Activated CD8-positive, alpha-beta memory T cell treated with anti-CD3 and anti-CD28 coated beads, Interleukin-2, amount 10 ng/mL, durations not matched to agents 7 days and 5 days (primary cell): Measurements from ENCODE around the gene KIF26B. TPM values are rescaled to one million over a fixed set of nuclear protein-coding genes. Genes with fewer than 3 reads are reported as not detected.

ENCODE experiments used
- ATAC-seq: fragments of 150-1000 bp; cut with Tn5 transposase; one replicate; pipeline ENCODE4 v1.10.0; 2021; ENCODE audit warnings: moderate library complexity
- CTCF ChIA-PET: fragments of 350-600 bp; sonication (Branson Sonifier 250); formaldehyde crosslinking; loops from one replicate; lab custom pipeline; 2021; ENCODE audit warnings: antibody characterized with exemption; lab: Charles Lee
- DNase-seq: peaks from one replicate; pipeline ENCODE4 v3.0.0-alpha.2; 2020
- H3K27ac Mint-ChIP-seq: one replicate; pipeline ENCODE4 v1.8.0; 2021; ENCODE audit warnings: mild to moderate bottlenecking, mixed read lengths
- H3K27me3 Mint-ChIP-seq: one replicate; pipeline ENCODE4 v1.8.0; 2021; ENCODE audit warnings: mixed read lengths
- H3K36me3 Mint-ChIP-seq: one replicate; pipeline ENCODE4 v1.8.0; 2021; ENCODE audit warnings: mild to moderate bottlenecking, mixed read lengths
- H3K4me1 Mint-ChIP-seq: one replicate; pipeline ENCODE4 v1.8.0; 2021; ENCODE audit warnings: mixed read lengths
- H3K4me3 Mint-ChIP-seq: one replicate; pipeline ENCODE4 v1.8.0; 2021; ENCODE audit warnings: mild to moderate bottlenecking, moderate library complexity, mixed read lengths
- H3K9me3 Mint-ChIP-seq: one replicate; pipeline ENCODE4 v1.8.0; 2022; ENCODE audit warnings: low read depth, mixed read lengths
- total RNA-seq, 2 experiments: library from RNA; stranded (reverse); gene quantifications; one replicate each; pipeline ENCODE4 v1.2.3, GENCODE V29; 2021

KIF26B gene
- total RNA-seq, 2 experiments from 2014 or later, result 0.28 TPM; not detected in 1

GRCh38 chr1:245437369-245438062 is 282.7 kb downstream of the KIF26B start:
- Mint-ChIP-seq H3K4me3 (no peak overlapping the region), H3K4me1 (no peaks in the 10 kb centered on the region), H3K36me3 (no peaks in the 10 kb centered on the region), H3K9me3 (peaks cover 2% of the 10 kb centered on the region), H3K27me3 (peaks cover 6% of the 10 kb centered on the region), H3K27ac (no peak overlapping the region)
- no peak for DNase-seq
- CTCF ChIA-PET, result no interaction called here
- ATAC-seq, result no peak

GRCh38 chr1:245440922-245441321 is 286.1 kb downstream of the KIF26B start:
- ATAC-seq, result no peak
- H3K4me3 Mint-ChIP-seq, result no peak overlapping the region
- no peak overlapping the region for H3K27ac Mint-ChIP-seq
- H3K27me3 Mint-ChIP-seq, result peaks cover 6% of the 10 kb centered on the region
- no peaks in the 10 kb centered on the region for H3K36me3 Mint-ChIP-seq
- H3K9me3 Mint-ChIP-seq, result peaks cover 2% of the 10 kb centered on the region
- DNase-seq, result no peak
- CTCF ChIA-PET, result no interaction called here
- no peaks in the 10 kb centered on the region for H3K4me1 Mint-ChIP-seq

- peaks cover 3% of the 10 kb centered on the region for H3K27me3 Mint-ChIP-seq
- DNase-seq (no peak), ATAC-seq (no peak)
- no peak overlapping the region for H3K4me3 Mint-ChIP-seq
- H3K36me3 Mint-ChIP-seq, result no peaks in the 10 kb centered on the region
- no peaks in the 10 kb centered on the region for H3K4me1 Mint-ChIP-seq
- CTCF ChIA-PET, result no interaction called here
- no peak overlapping the region for H3K27ac Mint-ChIP-seq
- H3K9me3 Mint-ChIP-seq, result peaks cover 2% of the 10 kb centered on the region
Observed at GRCh38 chr1:245441689-245442088, 286.9 kb downstream of the KIF26B start.

- Mint-ChIP-seq H3K27me3 (peaks cover 3% of the 10 kb centered on the region), H3K36me3 (no peaks in the 10 kb centered on the region), H3K4me3 (no peak overlapping the region), H3K4me1 (no peaks in the 10 kb centered on the region), H3K9me3 (no peaks in the 10 kb centered on the region), H3K27ac (no peak overlapping the region)
- CTCF ChIA-PET, result no interaction called here
- no peak for DNase-seq
- ATAC-seq, result no peak
Observed at GRCh38 chr1:245444147-245444828, 289.5 kb downstream of the KIF26B start.

GRCh38 chr1:245444945-245445344 is 290.2 kb downstream of the KIF26B start:
- no peaks in the 10 kb centered on the region for H3K36me3 Mint-ChIP-seq

GRCh38 chr1:245448531-245448930 is 293.7 kb downstream of the KIF26B start:
- peaks cover 2% of the 10 kb centered on the region for H3K27me3 Mint-ChIP-seq
- no peak for DNase-seq
- no peaks in the 10 kb centered on the region for H3K36me3 Mint-ChIP-seq
- CTCF ChIA-PET, result no interaction called here
- no peak overlapping the region for H3K4me3 Mint-ChIP-seq
- H3K27ac Mint-ChIP-seq, result no peak overlapping the region
- no peak for ATAC-seq
- H3K9me3 Mint-ChIP-seq, result no peaks in the 10 kb centered on the region
- H3K4me1 Mint-ChIP-seq, result no peaks in the 10 kb centered on the region

More at GRCh38 chr1:245444945-245445344, 290.2 kb downstream of the KIF26B start:
- no peaks in the 10 kb centered on the region for H3K4me1 Mint-ChIP-seq
- ATAC-seq (no peak), DNase-seq (no peak)
- no peak overlapping the region for H3K27ac Mint-ChIP-seq
- H3K27me3 Mint-ChIP-seq, result peaks cover 3% of the 10 kb centered on the region
- CTCF ChIA-PET, result no interaction called here
- H3K4me3 Mint-ChIP-seq, result no peak overlapping the region
- no peaks in the 10 kb centered on the region for H3K9me3 Mint-ChIP-seq

- DNase-seq, result no peak
- Mint-ChIP-seq H3K9me3 (no peaks in the 10 kb centered on the region), H3K27ac (no peak overlapping the region), H3K4me3 (no peak overlapping the region), H3K36me3 (no peaks in the 10 kb centered on the region), H3K4me1 (no peaks in the 10 kb centered on the region), H3K27me3 (peaks cover 2% of the 10 kb centered on the region)
- no peak for ATAC-seq
- CTCF ChIA-PET, result no interaction called here
Observed at GRCh38 chr1:245448975-245449431, 294.2 kb downstream of the KIF26B start.

- DNase-seq (no peak), ATAC-seq (no peak)
- H3K9me3 Mint-ChIP-seq, result no peaks in the 10 kb centered on the region
- no peaks in the 10 kb centered on the region for H3K4me1 Mint-ChIP-seq
- no peak overlapping the region for H3K4me3 Mint-ChIP-seq
- H3K27ac Mint-ChIP-seq, result no peak overlapping the region
- H3K36me3 Mint-ChIP-seq, result no peaks in the 10 kb centered on the region
- CTCF ChIA-PET, result no interaction called here
- H3K27me3 Mint-ChIP-seq, result peaks cover 2% of the 10 kb centered on the region
Observed at GRCh38 chr1:245453541-245453940, 298.8 kb downstream of the KIF26B start.

GRCh38 chr1:245454051-245454450 is 299.3 kb downstream of the KIF26B start:
- H3K9me3 Mint-ChIP-seq, result no peaks in the 10 kb centered on the region
- H3K4me1 Mint-ChIP-seq, result no peaks in the 10 kb centered on the region
- no peaks in the 10 kb centered on the region for H3K36me3 Mint-ChIP-seq
- no peak for ATAC-seq
- CTCF ChIA-PET, result no interaction called here
- H3K4me3 Mint-ChIP-seq, result no peak overlapping the region
- H3K27ac Mint-ChIP-seq, result no peak overlapping the region
- H3K27me3 Mint-ChIP-seq, result peaks cover 2% of the 10 kb centered on the region
- no peak for DNase-seq

GRCh38 chr1:245457562-245457961 is 302.8 kb downstream of the KIF26B start:
- DNase-seq, result no peak
- no peak overlapping the region for H3K4me3 Mint-ChIP-seq
- H3K27me3 Mint-ChIP-seq, result no peaks in the 10 kb centered on the region
- no peaks in the 10 kb centered on the region for H3K36me3 Mint-ChIP-seq
- CTCF ChIA-PET, result no interaction called here
- H3K9me3 Mint-ChIP-seq, result no peaks in the 10 kb centered on the region
- ATAC-seq, result no peak
- no peaks in the 10 kb centered on the region for H3K4me1 Mint-ChIP-seq
- H3K27ac Mint-ChIP-seq, result no peak overlapping the region

GRCh38 chr1:245458234-245458633 is 303.4 kb downstream of the KIF26B start:
- Mint-ChIP-seq H3K4me1 (no peaks in the 10 kb centered on the region), H3K27me3 (no peaks in the 10 kb centered on the region), H3K9me3 (no peaks in the 10 kb centered on the region), H3K4me3 (no peak overlapping the region), H3K27ac (no peak overlapping the region), H3K36me3 (no peaks in the 10 kb centered on the region)
- CTCF ChIA-PET, result no interaction called here
- DNase-seq (no peak), ATAC-seq (no peak)

GRCh38 chr1:245458761-245459174 is 304.0 kb downstream of the KIF26B start:
- CTCF ChIA-PET, result no interaction called here
- ATAC-seq (no peak), DNase-seq (no peak)
- Mint-ChIP-seq H3K36me3 (no peaks in the 10 kb centered on the region), H3K4me3 (no peak overlapping the region), H3K4me1 (no peaks in the 10 kb centered on the region), H3K27me3 (no peaks in the 10 kb centered on the region), H3K9me3 (no peaks in the 10 kb centered on the region), H3K27ac (no peak overlapping the region)

GRCh38 chr1:245459621-245460020 is 304.8 kb downstream of the KIF26B start:
- H3K4me1 Mint-ChIP-seq, result no peaks in the 10 kb centered on the region
- CTCF ChIA-PET, result no interaction called here
- no peaks in the 10 kb centered on the region for H3K27me3 Mint-ChIP-seq
- no peak for DNase-seq
- no peaks in the 10 kb centered on the region for H3K36me3 Mint-ChIP-seq
- ATAC-seq, result no peak
- no peaks in the 10 kb centered on the region for H3K9me3 Mint-ChIP-seq
- H3K4me3 Mint-ChIP-seq, result no peak overlapping the region
- H3K27ac Mint-ChIP-seq, result no peak overlapping the region

- CTCF ChIA-PET, result no interaction called here
- Mint-ChIP-seq H3K27ac (no peak overlapping the region), H3K4me3 (no peak overlapping the region), H3K36me3 (no peaks in the 10 kb centered on the region), H3K9me3 (no peaks in the 10 kb centered on the region), H3K4me1 (no peaks in the 10 kb centered on the region), H3K27me3 (no peaks in the 10 kb centered on the region)
- ATAC-seq (no peak), DNase-seq (no peak)
Observed at GRCh38 chr1:245461681-245462080, 306.9 kb downstream of the KIF26B start.
